B cell (primary cell): ENCODE data around the gene PACRG. TPM values are rescaled to one million over a fixed set of nuclear protein-coding genes. Genes with fewer than 3 reads are reported as not detected.

Experiments
- ATAC-seq: fragments of 200-7000 bp; cut with Tn5 transposase; one replicate; pipeline ENCODE4 v1.10.0; 2021; ENCODE audit warnings: low read depth, mild to moderate bottlenecking, moderate number of reproducible peaks, moderate library complexity
- CTCF ChIA-PET: fragments of 350-600 bp; sonication (Branson Sonifier 250); formaldehyde crosslinking; loops from one replicate; lab custom pipeline; 2021; ENCODE audit warnings: antibody characterized with exemption, inconsistent platforms; lab: Charles Lee
- POLR2A ChIA-PET: fragments of 350-600 bp; sonication (Branson Sonifier 250); formaldehyde crosslinking; loops from one replicate; lab custom pipeline; 2021; ENCODE audit warnings: antibody characterized with exemption; lab: Charles Lee
- DNase-seq: peaks from one replicate; pipeline ENCODE4 v3.0.0; 2013
- H2AFZ ChIP-seq: 2 replicates; pipeline ENCODE4 v1.6.1; 2012; ENCODE audit warnings: mild to moderate bottlenecking, low read depth, low read length; ENCODE audit not compliant: insufficient read depth, poor library complexity, severe bottlenecking
- H3K27ac ChIP-seq, 2 donors: 1 replicate in 1 of 2; 2 replicates in 1 of 2; pipeline ENCODE4 v1.5.1; 2012 to 2013; ENCODE audit warnings: low read length in 2 of 2, mild to moderate bottlenecking in 2 of 2, moderate library complexity in 1 of 2
- H3K27me3 ChIP-seq, 4 experiments: fragments of 200-600 bp in 1 of 4; sonication (generic) in 1 of 4; replicated peaks in 1 of 4; 1 replicate in 2 of 4; 2 replicates in 2 of 4; pipeline versions ENCODE4 v1.6.1 to v1.7.0; 2013 to 2016; ENCODE audit warnings: low read length in 3 of 4, mild to moderate bottlenecking in 2 of 4, mixed read lengths in 1 of 4, moderate library complexity in 1 of 4; ENCODE audit not compliant: insufficient read depth in 4 of 4, control insufficient read depth in 3 of 4; ENCODE audit errors: control extremely low read depth in 1 of 4
- H3K36me3 ChIP-seq, 2 experiments: replicated peaks in 1 of 2; 1 replicate in 1 of 2; 2 replicates in 1 of 2; pipeline versions ENCODE4 v1.6.1 to v1.7.1; 2013; ENCODE audit warnings: low read length in 1 of 2; ENCODE audit not compliant: insufficient read depth in 2 of 2, control insufficient read depth in 1 of 2; ENCODE audit errors: control extremely low read depth in 1 of 2, extremely low read depth in 1 of 2
- H3K4me1 ChIP-seq, 2 donors: fragments of 200-600 bp in 1 of 2; sonication (generic) in 1 of 2; 1 replicate in 1 of 2; 2 replicates in 1 of 2; pipeline versions ENCODE4 v1.5.1 to v1.6.1; 2013 to 2017; ENCODE audit warnings: low read length in 2 of 2; ENCODE audit not compliant: control insufficient read depth in 2 of 2, insufficient read depth in 2 of 2
- H3K4me2 ChIP-seq: replicated peaks from 2 replicates; pipeline ENCODE3; 2012; ENCODE audit warnings: mild to moderate bottlenecking, low read depth, low read length; ENCODE audit not compliant: poor library complexity, severe bottlenecking
- H3K4me3 ChIP-seq, 5 experiments: fragments of 200-600 bp in 1 of 5; sonication (generic) in 1 of 5; 1 replicate in 3 of 5; 2 replicates in 2 of 5; pipeline versions ENCODE4 v1.5.1 to v1.7.0; 2011 to 2016; ENCODE audit warnings: low read length in 4 of 5, mild to moderate bottlenecking in 4 of 5, low read depth in 2 of 5, control low read depth in 1 of 5, moderate library complexity in 1 of 5; ENCODE audit not compliant: insufficient read depth in 1 of 5; ENCODE audit errors: control extremely low read depth in 1 of 5, extremely low read depth in 1 of 5
- H3K79me2 ChIP-seq: fragments of 200-600 bp; sonication (generic); one replicate; pipeline ENCODE4 v1.6.0; 2016; ENCODE audit warnings: low read length; ENCODE audit not compliant: control insufficient read depth, insufficient read depth
- H3K9ac ChIP-seq: fragments of 200-600 bp; sonication (generic); 2 replicates; pipeline ENCODE4 v1.6.1; 2017; ENCODE audit warnings: mild to moderate bottlenecking, low read length, moderate library complexity
- H3K9me3 ChIP-seq, 3 donors: one replicate each; pipeline versions ENCODE4 v1.6.1 to v1.7.1; 2013; ENCODE audit warnings: low read length in 2 of 3; ENCODE audit not compliant: control insufficient read depth in 2 of 3, insufficient read depth in 1 of 3; ENCODE audit errors: control extremely low read depth in 1 of 3
- H4K20me1 ChIP-seq: 2 replicates; pipeline ENCODE4 v1.6.0; 2012; ENCODE audit warnings: mild to moderate bottlenecking, low read length; ENCODE audit not compliant: insufficient read depth, control insufficient read depth, poor library complexity, severe bottlenecking
- H3K27ac Mint-ChIP-seq: one replicate; pipeline ENCODE4 v1.8.0; 2021; ENCODE audit warnings: mixed read lengths
- H3K27me3 Mint-ChIP-seq: one replicate; pipeline ENCODE4 v1.8.0; 2021; ENCODE audit warnings: mixed read lengths
- H3K4me1 Mint-ChIP-seq: one replicate; pipeline ENCODE4 v1.8.0; 2021; ENCODE audit warnings: mixed read lengths
- H3K4me3 Mint-ChIP-seq: one replicate; pipeline ENCODE4 v1.8.0; 2021; ENCODE audit warnings: mixed read lengths
- H3K9me3 Mint-ChIP-seq: one replicate; pipeline ENCODE4 v1.8.0; 2022; ENCODE audit warnings: mixed read lengths; ENCODE audit not compliant: insufficient read depth
- CTCF ChIP-seq: fragments of 200-600 bp; IDR thresholded peaks from one replicate; pipeline ENCODE4 v1.8.0; 2022; ENCODE audit warnings: antibody characterized with exemption, mild to moderate bottlenecking
- EZH2 ChIP-seq: IDR thresholded peaks from 2 replicates; pipeline ENCODE4 v1.6.1; 2012; ENCODE audit warnings: borderline replicate concordance, low read depth, mild to moderate bottlenecking, moderate library complexity, low read length; ENCODE audit not compliant: insufficient read depth, poor library complexity, severe bottlenecking
- WGBS: methylation state at CpG from one replicate; pipeline ENCODE4 v1.1.5; 2013; ENCODE audit warnings: missing lambda C conversion rate; ENCODE audit not compliant: insufficient coverage; 5-methylcytosine and 5-hydroxymethylcytosine counted together
- intact Hi-C: fragments of 100-400 bp; cut with micrococcal nuclease; formaldehyde crosslinking; loops from one replicate; pipeline ENCODE4 v1.10.0; 2022
- polyA plus RNA-seq: library from polyadenylated mRNA; depleted of rRNA; stranded (reverse); fragments of >200 nt; gene quantifications from 2 replicates; pipeline ENCODE4 v1.2.3, GENCODE V29; 2012
- total RNA-seq, 2 donors: library from RNA; stranded (reverse); fragments of 120-200 nt in 1 of 2; gene quantifications; 1 replicate in 1 of 2; 2 replicates in 1 of 2; pipeline versions ENCODE4 v1.2.3 to v1.2.4, GENCODE V29; 2013 to 2022

PACRG gene
- total and polyA plus RNA-seq, 2 donors (not counting 1 experiment from before 2014, with no cell fraction given) = not detected

GRCh38 chr6:162998777-162999176 lies 271.0 kb downstream of the PACRG start:
- Mint-ChIP-seq H3K27ac (no peak overlapping the region), H3K4me1 (no peaks in the 10 kb centered on the region), H3K9me3 (peaks cover 3% of the 10 kb centered on the region), H3K27me3 (no peaks in the 10 kb centered on the region), H3K4me3 (no peak overlapping the region)
- Histone ChIP-seq H3K9me3 (peaks cover 0 to 3% (median 0%) of the 10 kb centered on the region in 3 donors), H3K36me3 (no peaks in the 10 kb centered on the region), H3K27ac (no peak overlapping the region), H4K20me1 (no peaks in the 10 kb centered on the region), H2AFZ (no peak overlapping the region), H3K4me3 (no peak overlapping the region), H3K9ac (no peak overlapping the region), H3K79me2 (no peaks in the 10 kb centered on the region), H3K27me3 (no peaks in the 10 kb centered on the region), H3K4me2 (no peak overlapping the region), H3K4me1 (no peaks in the 10 kb centered on the region)
- intact Hi-C loops = no loop called here
- POLR2A ChIA-PET = no interaction called here
- 44% methylated on average over 1 of the region's 1 CpG for WGBS
- DNase-seq (no peak), ATAC-seq (no peak)
- TF ChIP-seq EZH2 = no peak
- no peak for TF ChIP-seq CTCF
- CTCF ChIA-PET = no interaction called here

GRCh38 chr6:162999575-163000285 lies 272.0 kb downstream of the PACRG start:
- ChIA-PET CTCF (no interaction called here), POLR2A (no interaction called here)
- no peak for DNase-seq
- TF ChIP-seq CTCF = no peak
- Mint-ChIP-seq H3K4me1 (no peaks in the 10 kb centered on the region), H3K27ac (no peak overlapping the region), H3K4me3 (no peak overlapping the region), H3K27me3 (no peaks in the 10 kb centered on the region), H3K9me3 (peaks cover 3% of the 10 kb centered on the region)
- Histone ChIP-seq H2AFZ (no peak overlapping the region), H3K36me3 (no peaks in the 10 kb centered on the region), H3K27me3 (no peaks in the 10 kb centered on the region), H3K4me1 (no peaks in the 10 kb centered on the region), H3K79me2 (no peaks in the 10 kb centered on the region), H3K4me2 (no peak overlapping the region), H4K20me1 (no peaks in the 10 kb centered on the region), H3K9ac (no peak overlapping the region), H3K9me3 (peaks cover 0 to 3% (median 0%) of the 10 kb centered on the region in 3 donors), H3K4me3 (no peak overlapping the region), H3K27ac (no peak overlapping the region)
- ATAC-seq = no peak
- intact Hi-C loops = no loop called here
- WGBS = 83% methylated on average over 2 of the region's 5 CpGs
